GM12875 (cell line): ENCODE data around the gene TNK1.

ENCODE experiments used
- H3K4me3 ChIP-seq: one replicate; pipeline ENCODE4 v1.5.1; 2011; ENCODE audit warnings: low read depth, low read length, control low read depth
- TF ChIP-seq, protein P1 (sequence below): IDR thresholded peaks from 2 replicates; pipeline ENCODE4 v1.5.1; 2011; ENCODE audit warnings: low read depth, mild to moderate bottlenecking, control low read depth, inconsistent platforms, low read length, moderate library complexity, borderline replicate concordance; ENCODE audit not compliant: insufficient read depth

Gene TNK1

GRCh38 chr17:7394452-7395191 lies 13.7 kb downstream of the TNK1 start, which contains the start of gene PLSCR3:
Gene PLSCR3, minus strand, starts transcription at chr17:7394525. Its CDS starts 415 bp downstream, at chr17:7394110.
- peak within 1 kb of the TSS; percentile 92 for H3K4me3 ChIP-seq
- TF ChIP-seq, protein P1, sequence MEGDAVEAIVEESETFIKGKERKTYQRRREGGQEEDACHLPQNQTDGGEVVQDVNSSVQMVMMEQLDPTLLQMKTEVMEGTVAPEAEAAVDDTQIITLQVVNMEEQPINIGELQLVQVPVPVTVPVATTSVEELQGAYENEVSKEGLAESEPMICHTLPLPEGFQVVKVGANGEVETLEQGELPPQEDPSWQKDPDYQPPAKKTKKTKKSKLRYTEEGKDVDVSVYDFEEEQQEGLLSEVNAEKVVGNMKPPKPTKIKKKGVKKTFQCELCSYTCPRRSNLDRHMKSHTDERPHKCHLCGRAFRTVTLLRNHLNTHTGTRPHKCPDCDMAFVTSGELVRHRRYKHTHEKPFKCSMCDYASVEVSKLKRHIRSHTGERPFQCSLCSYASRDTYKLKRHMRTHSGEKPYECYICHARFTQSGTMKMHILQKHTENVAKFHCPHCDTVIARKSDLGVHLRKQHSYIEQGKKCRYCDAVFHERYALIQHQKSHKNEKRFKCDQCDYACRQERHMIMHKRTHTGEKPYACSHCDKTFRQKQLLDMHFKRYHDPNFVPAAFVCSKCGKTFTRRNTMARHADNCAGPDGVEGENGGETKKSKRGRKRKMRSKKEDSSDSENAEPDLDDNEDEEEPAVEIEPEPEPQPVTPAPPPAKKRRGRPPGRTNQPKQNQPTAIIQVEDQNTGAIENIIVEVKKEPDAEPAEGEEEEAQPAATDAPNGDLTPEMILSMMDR = peak; percentile 64

GRCh38 chr17:7396147-7396546 lies 15.3 kb downstream of the TNK1 start:
- TF ChIP-seq, protein P1 = no peak
- no peak overlapping the region for H3K4me3 ChIP-seq

GRCh38 chr17:7398612-7399011 lies 17.7 kb downstream of the TNK1 start:
- TF ChIP-seq, protein P1 = no peak
- H3K4me3 ChIP-seq = no peak overlapping the region

DNA sequence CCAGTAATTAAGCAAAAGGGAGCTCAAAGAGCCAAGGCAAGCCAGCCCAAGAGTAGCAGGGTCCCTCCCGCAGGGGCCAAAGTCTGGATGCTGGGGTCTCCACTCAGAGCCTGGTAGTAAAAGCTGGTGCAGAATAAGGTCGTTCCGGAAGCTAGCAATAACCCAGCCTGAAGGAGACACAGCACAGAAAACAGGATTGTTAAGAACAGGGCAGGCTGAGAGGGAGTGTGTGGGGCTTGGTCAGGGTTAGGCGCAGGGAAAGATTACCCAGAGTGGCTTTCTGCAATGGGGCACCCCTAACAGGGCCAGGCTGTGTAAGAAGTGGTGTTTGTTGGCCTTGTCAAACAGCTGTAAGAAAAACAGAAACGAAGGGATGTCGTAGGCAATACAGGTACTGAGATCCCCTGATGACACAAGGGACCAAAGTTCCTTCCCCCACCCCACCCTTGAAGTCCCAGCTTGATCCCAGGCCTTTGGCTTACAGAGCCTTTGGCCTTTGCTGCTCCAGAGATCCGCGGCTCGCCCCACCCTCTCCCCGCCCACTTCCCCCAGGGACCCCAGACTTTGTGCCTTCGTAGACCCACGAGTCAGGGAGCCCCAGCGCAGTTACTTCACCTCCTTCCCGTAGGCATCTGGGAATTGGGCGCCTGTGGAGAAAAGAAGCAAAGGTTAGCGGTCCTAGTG lies 22.3 kb downstream of the TNK1 start:
- TF ChIP-seq, protein P1 = no peak
- peak overlapping the region; percentile 80 for H3K4me3 ChIP-seq

DNA sequence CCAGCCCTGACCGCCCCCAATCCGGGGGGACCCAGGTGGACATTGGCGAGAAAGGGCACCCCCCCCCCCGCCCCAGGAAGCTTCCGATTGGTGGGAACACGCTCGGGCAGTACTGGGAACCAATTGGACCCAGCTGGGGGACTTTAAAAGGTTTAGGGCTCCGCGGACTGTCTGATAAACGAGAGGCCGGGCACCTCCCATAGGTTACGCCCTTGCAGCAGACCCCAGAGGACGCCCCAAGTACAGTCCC lies 22.8 kb downstream of the TNK1 start:
- H3K4me3 ChIP-seq = peak overlapping the region; percentile 80
- TF ChIP-seq, protein P1 = no peak

DNA sequence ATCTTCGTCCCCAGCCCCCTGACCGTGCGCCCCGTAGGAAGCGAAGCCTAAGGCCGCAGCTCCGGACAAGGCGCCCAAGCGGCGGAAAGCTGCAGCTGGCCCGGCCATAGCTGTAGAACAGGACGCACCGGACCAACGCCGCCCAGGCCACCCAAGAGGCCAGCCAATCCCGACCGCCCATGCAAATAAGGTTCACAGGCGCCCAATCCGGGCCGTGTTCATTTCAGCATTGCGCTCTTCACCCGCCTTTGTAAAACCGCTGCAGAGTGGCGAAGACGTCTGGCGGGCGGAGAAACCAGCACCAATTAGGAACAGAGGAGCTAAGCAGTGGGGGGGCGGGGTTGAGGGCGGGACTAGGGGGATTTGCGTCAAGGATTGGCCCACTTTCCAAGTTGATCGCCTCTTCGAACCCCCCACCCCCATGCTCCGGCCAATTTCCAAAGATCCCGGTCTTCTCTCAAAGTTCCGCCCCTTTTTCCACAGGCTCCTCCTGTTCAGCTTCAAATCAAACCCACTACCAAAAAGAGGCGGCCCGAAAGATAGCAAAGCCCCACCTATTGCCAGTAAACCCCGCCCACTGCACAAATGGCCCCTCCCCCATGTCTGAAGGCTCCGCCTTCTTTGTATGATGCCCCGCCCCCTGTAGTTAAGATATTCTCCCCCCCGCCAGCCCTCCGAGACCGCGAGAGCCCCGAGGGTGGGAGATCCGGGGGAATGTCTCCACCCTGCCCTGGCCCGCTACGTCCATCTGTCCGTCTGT lies 23.3 kb downstream of the TNK1 start, which contains the start of gene TMEM256:
TSS of gene TMEM256 (minus strand) at position 121 of the 760 bp plus-strand sequence. CDS start at position 108, 13 bp downstream.
- peak within 1 kb of the TSS; percentile 80 for H3K4me3 ChIP-seq
- TF ChIP-seq, protein P1 = no peak
